ENCODE measurements around the gene MEF2D.
A peak's percentile ranks its signal among the peaks of the same experiment; 100 is the strongest.

MEF2D gene

GRCh38 chr1:156499842-156500542, 583 bp downstream of the MEF2D start:
- no peak for DNase-seq (ENCODE audit: low spot score)

GRCh38 chr1:156499194-156499841, 1.3 kb downstream of the MEF2D start:
- DNase-seq (ENCODE audit: low spot score): peak; percentile 38

GRCh38 chr1:156498432-156499193, 2.0 kb downstream of the MEF2D start:
- DNase-seq (ENCODE audit: low spot score): peak; percentile 27

GRCh38 chr1:156497743-156498431, 2.7 kb downstream of the MEF2D start:
- DNase-seq (ENCODE audit: low spot score): no peak

GRCh38 chr1:156497078-156497742, 3.4 kb downstream of the MEF2D start:
- no peak for DNase-seq (ENCODE audit: low spot score)

- no peak for DNase-seq (ENCODE audit: low spot score)
Measured at GRCh38 chr1:156496211-156496761, 4.3 kb downstream of the MEF2D start.

GRCh38 chr1:156495401-156496140, 5.0 kb downstream of the MEF2D start:
- no peak for DNase-seq (ENCODE audit: low spot score)

- DNase-seq (ENCODE audit: low spot score): no peak
Measured at GRCh38 chr1:156494309-156494895, 6.2 kb downstream of the MEF2D start.

GRCh38 chr1:156493742-156494141, 6.8 kb downstream of the MEF2D start:
- no peak for DNase-seq (ENCODE audit: low spot score)

GRCh38 chr1:156493154-156493631, 7.4 kb downstream of the MEF2D start:
- no peak for DNase-seq (ENCODE audit: low spot score)

GRCh38 chr1:156492591-156493080, 7.9 kb downstream of the MEF2D start:
- DNase-seq (ENCODE audit: low spot score): no peak

GRCh38 chr1:156492013-156492590, 8.5 kb downstream of the MEF2D start:
- DNase-seq (ENCODE audit: low spot score): no peak

GRCh38 chr1:156491151-156491949, 9.2 kb downstream of the MEF2D start:
- no peak for DNase-seq (ENCODE audit: low spot score)

GRCh38 chr1:156490401-156491032, 10.1 kb downstream of the MEF2D start:
- no peak for DNase-seq (ENCODE audit: low spot score)

GRCh38 chr1:156489935-156490293, 10.7 kb downstream of the MEF2D start:
- DNase-seq (ENCODE audit: low spot score): no peak

- no peak for DNase-seq (ENCODE audit: low spot score)
Measured at GRCh38 chr1:156489166-156489934, 11.2 kb downstream of the MEF2D start.

- no peak for DNase-seq (ENCODE audit: low spot score)
Measured at GRCh38 chr1:156488566-156489165, 11.9 kb downstream of the MEF2D start.
